GM12878 (cell line): ENCODE measurements around the gene DBR1. TPM values are rescaled to one million over a fixed set of nuclear protein-coding genes. Genes with fewer than 3 reads are reported as not detected.

Experiments
- ATAC-seq: fragments of 200-7000 bp; cut with Tn5 transposase; 3 replicates; pipeline ENCODE4 v1.9.1; 2020; ENCODE audit warnings: mild to moderate bottlenecking, moderate library complexity
- BruUV-seq: library from RNA; stranded (reverse); fragments of 400-500 nt; replicated peaks from 2 replicates; lab custom pipeline; 2021; lab: Mats Ljungman, UMichigan
- CTCF ChIA-PET: fragments of 300-600 bp; sonication (Branson Sonifier 250); formaldehyde crosslinking; extraction: SDS; loops from one replicate; lab custom pipeline; 2021; ENCODE audit warnings: inconsistent platforms; lab: Yijun Ruan, JAX
- POLR2A ChIA-PET: fragments of 350-600 bp; formaldehyde crosslinking; extraction: SDS; loops from one replicate; lab custom pipeline; 2021; ENCODE audit warnings: inconsistent platforms; lab: Charles Lee
- RAD21 ChIA-PET: fragments of 300-600 bp; sonication (Branson Sonifier 250); formaldehyde crosslinking; loops from one replicate; lab custom pipeline; 2023; ENCODE audit warnings: antibody characterized with exemption; ENCODE audit not compliant: unreplicated experiment; lab: Charles Lee
- SMC1A ChIA-PET: fragments of 300-600 bp; sonication (Branson Sonifier 250); formaldehyde crosslinking; loops from one replicate; lab custom pipeline; 2023; ENCODE audit not compliant: unreplicated experiment, uncharacterized antibody; lab: Charles Lee
- DNase-seq: peaks from one replicate; pipeline ENCODE4 v3.0.0-alpha.2; 2011; ENCODE audit warnings: low read depth, low spot score
- FAIRE-seq: peaks from 3 replicates; lab custom pipeline; 2011; peaks lifted over from hg19 to GRCh38; lab: Jason Lieb, UNC
- H2AFZ ChIP-seq: 2 replicates; pipeline ENCODE4 v1.6.0; 2011; ENCODE audit warnings: low read depth, low read length, control low read depth; ENCODE audit not compliant: control insufficient read depth
- H3K27ac ChIP-seq: 2 replicates; pipeline ENCODE4 v1.5.1; 2011; ENCODE audit warnings: control low read depth; ENCODE audit not compliant: control insufficient read depth, insufficient read depth
- H3K27me3 ChIP-seq, 2 experiments: replicated peaks in 1 of 2; 2 replicates each; pipeline versions ENCODE4 v1.6.0 to v1.6.1; 2011; ENCODE audit warnings: low read length in 1 of 2; ENCODE audit not compliant: control insufficient read depth in 2 of 2, insufficient read depth in 2 of 2
- H3K36me3 ChIP-seq, 2 experiments: 2 replicates each; pipeline ENCODE4 v1.5.1; 2011; ENCODE audit warnings: low read length in 1 of 2; ENCODE audit not compliant: control insufficient read depth in 2 of 2, insufficient read depth in 2 of 2
- H3K4me1 ChIP-seq: 2 replicates; pipeline ENCODE4 v1.6.1; 2011; ENCODE audit warnings: mild to moderate bottlenecking, low read length, moderate library complexity, mixed read lengths; ENCODE audit not compliant: control insufficient read depth, insufficient read depth
- H3K4me2 ChIP-seq: 2 replicates; pipeline ENCODE4 v1.6.0; 2011; ENCODE audit warnings: control low read depth; ENCODE audit not compliant: control insufficient read depth, insufficient read depth
- H3K4me3 ChIP-seq: fragments of 200-600 bp; sonication (generic); 2 replicates; pipeline ENCODE4 v1.5.1; 2016
- H3K79me2 ChIP-seq: 2 replicates; pipeline ENCODE4 v1.6.0; 2011; ENCODE audit warnings: low read length; ENCODE audit not compliant: control insufficient read depth, insufficient read depth
- H3K9ac ChIP-seq: 2 replicates; pipeline ENCODE4 v1.8.0; 2011; ENCODE audit warnings: low read length, control low read depth, mixed read lengths; ENCODE audit not compliant: control insufficient read depth, insufficient read depth
- H3K9me3 ChIP-seq: replicated peaks from 3 replicates; pipeline ENCODE4 v1.5.1; 2011; ENCODE audit warnings: mild to moderate bottlenecking, low read length; ENCODE audit not compliant: control insufficient read depth, insufficient read depth
- H4K20me1 ChIP-seq: 2 replicates; pipeline ENCODE4 v1.6.0; 2011; ENCODE audit not compliant: control insufficient read depth, insufficient read depth
- ATF7 ChIP-seq: fragments of 450-650 bp; IDR thresholded peaks from 2 replicates; pipeline ENCODE4 v1.6.1; 2016; ENCODE audit warnings: low read depth, mild to moderate bottlenecking
- CREB1 ChIP-seq: IDR thresholded peaks from 2 replicates; pipeline ENCODE4 v1.6.1; 2012; ENCODE audit warnings: low read depth, mild to moderate bottlenecking, inconsistent platforms
- DPF2 ChIP-seq: fragments of 450-650 bp; IDR thresholded peaks from 2 replicates; pipeline ENCODE4 v1.6.1; 2017; ENCODE audit warnings: mild to moderate bottlenecking
- EED ChIP-seq: sonication (generic); IDR thresholded peaks from 2 replicates; pipeline ENCODE4 v1.6.1; 2016; ENCODE audit warnings: antibody characterized with exemption, low read depth
- MTA2 ChIP-seq: fragments of 450-650 bp; IDR thresholded peaks from 2 replicates; pipeline ENCODE4 v1.6.1; 2016; ENCODE audit warnings: low read depth, mild to moderate bottlenecking, moderate library complexity
- MYC ChIP-seq: IDR thresholded peaks from 2 replicates; pipeline ENCODE4 v1.6.1; 2011; ENCODE audit warnings: mild to moderate bottlenecking, low read length, moderate library complexity, inconsistent platforms; ENCODE audit not compliant: insufficient read depth, insufficient replicate concordance, insufficient read length, severe bottlenecking
- NR2C2 ChIP-seq: IDR thresholded peaks from 2 replicates; pipeline ENCODE4 v1.6.1; 2011; ENCODE audit warnings: borderline replicate concordance, low read depth; ENCODE audit not compliant: control insufficient read depth, insufficient read length
- SMARCA5 ChIP-seq: fragments of 450-650 bp; IDR thresholded peaks from 2 replicates; pipeline ENCODE4 v1.6.1; 2017; ENCODE audit warnings: mild to moderate bottlenecking
- SREBF1 ChIP-seq: IDR thresholded peaks from 2 replicates; pipeline ENCODE4 v1.6.1; 2012; ENCODE audit warnings: mild to moderate bottlenecking, low read length
- SREBF2 ChIP-seq: IDR thresholded peaks from 2 replicates; pipeline ENCODE4 v1.6.1; 2012; ENCODE audit warnings: mild to moderate bottlenecking, low read length
- YBX1 ChIP-seq: fragments of 450-650 bp; IDR thresholded peaks from 2 replicates; pipeline ENCODE4 v1.6.1; 2016; ENCODE audit warnings: antibody characterized with exemption
- WGBS: methylation state at CpG from one replicate; pipeline ENCODE4 v1.1.6; 2016; ENCODE audit warnings: low lambda C conversion rate; ENCODE audit not compliant: insufficient replicate concordance, insufficient coverage; ENCODE audit errors: missing lambda C conversion rate; 5-methylcytosine and 5-hydroxymethylcytosine counted together
- in situ Hi-C: fragments of 300-500 bp; cut with MboI; formaldehyde crosslinking; loops from 9 replicates; pipeline ENCODE4 v1.14.3; 2018; ENCODE audit warnings: mixed read lengths
- intact Hi-C: fragments of 100-400 bp; cut with micrococcal nuclease; formaldehyde crosslinking; loops from one replicate; pipeline ENCODE4 v1.14.2; 2022; ENCODE audit not compliant: unreplicated experiment
- polyA plus RNA-seq, 11 experiments: library from polyadenylated mRNA; depleted of rRNA in 4 of 11; unstranded in 6 of 11; stranded (reverse) in 5 of 11; fragments of >200 nt; fragmentation: Nextera tagmentation in 4 of 11; fragmentation: Illumina TruSeq in 1 of 11; extraction: Ambion mirVana in 4 of 11; extraction: Trizol in 1 of 11; gene quantifications; 1 replicate in 1 of 11; 2 replicates in 10 of 11; pipeline versions ENCODE4 v1.2.1 to v1.2.3, GENCODE V29; 2011 to 2016; ENCODE audit warnings: inconsistent platforms in 2 of 11, missing spikeins in 2 of 11, low read depth in 1 of 11
- total RNA-seq, 4 experiments: library from RNA; depleted of rRNA in 3 of 4; stranded (reverse); fragments of >200 nt in 3 of 4; fragmentation: Illumina TruSeq in 1 of 4; extraction: Trizol in 1 of 4; gene quantifications; 2 replicates each; pipeline versions ENCODE4 v1.2.1 to v1.2.3, GENCODE V29; 2013 to 2021
- TF ChIP-seq, protein P1 (sequence below): fragments of 450-650 bp; IDR thresholded peaks from 2 replicates; pipeline ENCODE4 v1.6.1; 2018; ENCODE audit warnings: borderline replicate concordance, mild to moderate bottlenecking; ENCODE audit not compliant: partially characterized antibody
- TF ChIP-seq, protein P2 (sequence below): fragments of 150-350 bp; IDR thresholded peaks from 2 replicates; pipeline ENCODE4 v1.6.1; 2014; ENCODE audit warnings: mild to moderate bottlenecking, low read depth, low read length
- TF ChIP-seq, protein P3 (sequence below): IDR thresholded peaks from 2 replicates; pipeline ENCODE4 v1.6.1; 2012; ENCODE audit warnings: low read length, inconsistent platforms
- TF ChIP-seq, protein P4 (sequence below): fragments of 450-650 bp; IDR thresholded peaks from 2 replicates; pipeline ENCODE4 v1.6.1; 2017; ENCODE audit warnings: mild to moderate bottlenecking
- TF ChIP-seq, protein P5 (sequence below): fragments of 450-650 bp; IDR thresholded peaks from 2 replicates; pipeline ENCODE4 v1.6.1; 2016; ENCODE audit warnings: mild to moderate bottlenecking

DBR1 gene
- total and polyA plus RNA-seq, 10 of the 15 experiments (the other 5 are each of a cell fraction or from before 2014, with no cell fraction given): 4.1 to 17.3 (median 15.8) TPM

DNA sequence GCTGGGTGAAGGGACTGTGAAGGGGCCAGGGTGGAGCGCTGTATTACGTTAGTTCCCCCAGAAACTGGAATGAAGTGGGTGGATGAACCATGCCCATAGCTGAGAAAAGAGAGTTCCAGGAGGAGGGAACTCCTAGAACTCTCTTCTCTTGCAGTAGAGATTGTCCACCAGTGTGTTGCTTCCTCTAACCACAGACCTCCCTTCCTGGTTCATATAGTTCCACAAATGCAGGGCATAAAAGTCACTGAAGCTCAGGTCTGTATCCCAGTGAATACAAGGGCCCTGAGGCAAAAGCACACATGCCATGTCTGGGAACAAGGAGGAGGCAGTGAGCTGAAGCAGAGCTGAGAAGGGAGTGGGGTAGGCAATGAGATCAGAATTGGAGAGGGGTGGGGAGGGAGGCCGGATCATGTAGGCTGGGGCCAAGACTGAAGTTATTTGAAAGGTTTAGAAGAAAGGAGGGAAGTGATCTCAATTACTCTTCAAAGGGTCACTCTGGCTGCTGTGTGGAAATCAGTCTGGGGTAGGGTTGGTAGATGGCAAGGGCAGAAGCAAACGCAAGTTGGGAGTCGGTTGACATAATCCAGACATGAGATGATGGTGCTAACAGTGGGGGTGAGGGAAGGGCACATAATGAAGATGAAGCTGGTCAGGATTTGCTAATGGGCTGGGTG, 49.0 kb downstream of the DBR1 start:
- ATAC-seq: no peak
- no peaks in the 10 kb centered on the region for H3K4me1 ChIP-seq
- RAD21 ChIA-PET: interaction anchor here (0.5 kb wide), 1 partner anchor 14 kb away, joined by 3 read pairs; no protein-coding TSS in a partner anchor
- no peak overlapping the region for H2AFZ ChIP-seq
- no peaks in the 10 kb centered on the region for H4K20me1 ChIP-seq
- no peak overlapping the region for H3K4me2 ChIP-seq
- TF ChIP-seq CREB1 (no peak), SMARCA5 (no peak), ATF7 (no peak), YBX1 (no peak), SREBF1 (no peak), EED (no peak), MYC (no peak), DPF2 (no peak), SREBF2 (no peak), NR2C2 (no peak), MTA2 (no peak)
- TF ChIP-seq, protein P1, sequence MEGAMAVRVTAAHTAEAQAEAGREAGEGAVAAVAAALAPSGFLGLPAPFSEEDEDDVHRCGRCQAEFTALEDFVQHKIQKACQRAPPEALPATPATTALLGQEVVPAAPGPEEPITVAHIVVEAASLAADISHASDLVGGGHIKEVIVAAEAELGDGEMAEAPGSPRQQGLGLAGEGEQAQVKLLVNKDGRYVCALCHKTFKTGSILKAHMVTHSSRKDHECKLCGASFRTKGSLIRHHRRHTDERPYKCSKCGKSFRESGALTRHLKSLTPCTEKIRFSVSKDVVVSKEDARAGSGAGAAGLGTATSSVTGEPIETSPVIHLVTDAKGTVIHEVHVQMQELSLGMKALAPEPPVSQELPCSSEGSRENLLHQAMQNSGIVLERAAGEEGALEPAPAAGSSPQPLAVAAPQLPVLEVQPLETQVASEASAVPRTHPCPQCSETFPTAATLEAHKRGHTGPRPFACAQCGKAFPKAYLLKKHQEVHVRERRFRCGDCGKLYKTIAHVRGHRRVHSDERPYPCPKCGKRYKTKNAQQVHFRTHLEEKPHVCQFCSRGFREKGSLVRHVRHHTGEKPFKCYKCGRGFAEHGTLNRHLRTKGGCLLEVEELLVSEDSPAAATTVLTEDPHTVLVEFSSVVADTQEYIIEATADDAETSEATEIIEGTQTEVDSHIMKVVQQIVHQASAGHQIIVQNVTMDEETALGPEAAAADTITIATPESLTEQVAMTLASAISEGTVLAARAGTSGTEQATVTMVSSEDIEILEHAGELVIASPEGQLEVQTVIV: no peak
- TF ChIP-seq, protein P2, sequence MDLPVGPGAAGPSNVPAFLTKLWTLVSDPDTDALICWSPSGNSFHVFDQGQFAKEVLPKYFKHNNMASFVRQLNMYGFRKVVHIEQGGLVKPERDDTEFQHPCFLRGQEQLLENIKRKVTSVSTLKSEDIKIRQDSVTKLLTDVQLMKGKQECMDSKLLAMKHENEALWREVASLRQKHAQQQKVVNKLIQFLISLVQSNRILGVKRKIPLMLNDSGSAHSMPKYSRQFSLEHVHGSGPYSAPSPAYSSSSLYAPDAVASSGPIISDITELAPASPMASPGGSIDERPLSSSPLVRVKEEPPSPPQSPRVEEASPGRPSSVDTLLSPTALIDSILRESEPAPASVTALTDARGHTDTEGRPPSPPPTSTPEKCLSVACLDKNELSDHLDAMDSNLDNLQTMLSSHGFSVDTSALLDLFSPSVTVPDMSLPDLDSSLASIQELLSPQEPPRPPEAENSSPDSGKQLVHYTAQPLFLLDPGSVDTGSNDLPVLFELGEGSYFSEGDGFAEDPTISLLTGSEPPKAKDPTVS: no peak
- TF ChIP-seq, protein P3, sequence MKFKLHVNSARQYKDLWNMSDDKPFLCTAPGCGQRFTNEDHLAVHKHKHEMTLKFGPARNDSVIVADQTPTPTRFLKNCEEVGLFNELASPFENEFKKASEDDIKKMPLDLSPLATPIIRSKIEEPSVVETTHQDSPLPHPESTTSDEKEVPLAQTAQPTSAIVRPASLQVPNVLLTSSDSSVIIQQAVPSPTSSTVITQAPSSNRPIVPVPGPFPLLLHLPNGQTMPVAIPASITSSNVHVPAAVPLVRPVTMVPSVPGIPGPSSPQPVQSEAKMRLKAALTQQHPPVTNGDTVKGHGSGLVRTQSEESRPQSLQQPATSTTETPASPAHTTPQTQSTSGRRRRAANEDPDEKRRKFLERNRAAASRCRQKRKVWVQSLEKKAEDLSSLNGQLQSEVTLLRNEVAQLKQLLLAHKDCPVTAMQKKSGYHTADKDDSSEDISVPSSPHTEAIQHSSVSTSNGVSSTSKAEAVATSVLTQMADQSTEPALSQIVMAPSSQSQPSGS: no peak
- TF ChIP-seq, protein P4, sequence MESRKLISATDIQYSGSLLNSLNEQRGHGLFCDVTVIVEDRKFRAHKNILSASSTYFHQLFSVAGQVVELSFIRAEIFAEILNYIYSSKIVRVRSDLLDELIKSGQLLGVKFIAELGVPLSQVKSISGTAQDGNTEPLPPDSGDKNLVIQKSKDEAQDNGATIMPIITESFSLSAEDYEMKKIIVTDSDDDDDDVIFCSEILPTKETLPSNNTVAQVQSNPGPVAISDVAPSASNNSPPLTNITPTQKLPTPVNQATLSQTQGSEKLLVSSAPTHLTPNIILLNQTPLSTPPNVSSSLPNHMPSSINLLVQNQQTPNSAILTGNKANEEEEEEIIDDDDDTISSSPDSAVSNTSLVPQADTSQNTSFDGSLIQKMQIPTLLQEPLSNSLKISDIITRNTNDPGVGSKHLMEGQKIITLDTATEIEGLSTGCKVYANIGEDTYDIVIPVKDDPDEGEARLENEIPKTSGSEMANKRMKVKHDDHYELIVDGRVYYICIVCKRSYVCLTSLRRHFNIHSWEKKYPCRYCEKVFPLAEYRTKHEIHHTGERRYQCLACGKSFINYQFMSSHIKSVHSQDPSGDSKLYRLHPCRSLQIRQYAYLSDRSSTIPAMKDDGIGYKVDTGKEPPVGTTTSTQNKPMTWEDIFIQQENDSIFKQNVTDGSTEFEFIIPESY: no peak
- TF ChIP-seq, protein P5, sequence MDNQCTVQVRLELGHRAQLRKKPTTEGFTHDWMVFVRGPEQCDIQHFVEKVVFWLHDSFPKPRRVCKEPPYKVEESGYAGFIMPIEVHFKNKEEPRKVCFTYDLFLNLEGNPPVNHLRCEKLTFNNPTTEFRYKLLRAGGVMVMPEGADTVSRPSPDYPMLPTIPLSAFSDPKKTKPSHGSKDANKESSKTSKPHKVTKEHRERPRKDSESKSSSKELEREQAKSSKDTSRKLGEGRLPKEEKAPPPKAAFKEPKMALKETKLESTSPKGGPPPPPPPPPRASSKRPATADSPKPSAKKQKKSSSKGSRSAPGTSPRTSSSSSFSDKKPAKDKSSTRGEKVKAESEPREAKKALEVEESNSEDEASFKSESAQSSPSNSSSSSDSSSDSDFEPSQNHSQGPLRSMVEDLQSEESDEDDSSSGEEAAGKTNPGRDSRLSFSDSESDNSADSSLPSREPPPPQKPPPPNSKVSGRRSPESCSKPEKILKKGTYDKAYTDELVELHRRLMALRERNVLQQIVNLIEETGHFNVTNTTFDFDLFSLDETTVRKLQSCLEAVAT: no peak
- no peak overlapping the region for H3K4me3 ChIP-seq
- SMC1A ChIA-PET: no interaction called here
- H3K36me3 ChIP-seq: no peaks in the 10 kb centered on the region
- H3K9me3 ChIP-seq: no peaks in the 10 kb centered on the region
- 46% methylated on average over 5 of the region's 5 CpGs for WGBS
- H3K79me2 ChIP-seq: no peaks in the 10 kb centered on the region
- CTCF ChIA-PET: interaction anchor here (1.5 kb wide), 1 partner anchor 59 kb away, joined by 3 read pairs; no protein-coding TSS in a partner anchor
- in situ Hi-C loops (no loop called here), intact Hi-C loops (no loop called here)
- FAIRE-seq: no peak
- H3K27me3 ChIP-seq: no peaks in the 10 kb centered on the region; a peak in 1 of 4 replicates
- POLR2A ChIA-PET: no interaction called here
- DNase-seq: no peak
- no peak overlapping the region for H3K27ac ChIP-seq
- H3K9ac ChIP-seq: no peak overlapping the region
- BruUV-seq: no TSS peak
